ENCODE results near the gene FGF6. TPM values are rescaled to one million over a fixed set of nuclear protein-coding genes. Genes with fewer than 3 reads are reported as not detected.
"Not testable (repeated sequence)": the region's sequence is repeated elsewhere in the genome, so short reads cannot be mapped to it uniquely, and the experiment has no call there.

The FGF6 gene
- total and polyA plus RNA-seq, 2 experiments from 2014 or later, result not detected

DNA sequence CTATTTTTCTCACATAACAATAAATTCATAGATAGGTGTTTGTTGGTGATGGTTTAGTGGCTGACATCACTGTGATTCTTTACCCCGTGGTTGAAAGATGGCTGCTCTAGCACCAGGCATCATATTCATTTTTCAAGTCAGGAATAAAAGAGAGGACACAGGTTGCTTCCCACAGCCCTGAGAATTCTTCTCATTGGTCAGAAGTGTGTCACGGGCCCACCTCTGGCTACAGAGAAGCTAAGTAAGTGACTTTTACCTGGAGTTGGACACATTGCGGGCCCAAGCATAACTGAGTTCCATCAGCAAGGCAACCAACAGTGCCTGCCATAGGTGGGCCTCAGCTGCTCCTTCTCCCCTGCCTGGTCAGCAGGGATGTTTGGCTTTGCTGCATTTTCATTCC, 38.5 kb downstream of the FGF6 start:
- no peak for TF ChIP-seq CTCF (IDR thresholded peaks at IDR 0.05; ENCODE audit: low read depth, low read length)

DNA sequence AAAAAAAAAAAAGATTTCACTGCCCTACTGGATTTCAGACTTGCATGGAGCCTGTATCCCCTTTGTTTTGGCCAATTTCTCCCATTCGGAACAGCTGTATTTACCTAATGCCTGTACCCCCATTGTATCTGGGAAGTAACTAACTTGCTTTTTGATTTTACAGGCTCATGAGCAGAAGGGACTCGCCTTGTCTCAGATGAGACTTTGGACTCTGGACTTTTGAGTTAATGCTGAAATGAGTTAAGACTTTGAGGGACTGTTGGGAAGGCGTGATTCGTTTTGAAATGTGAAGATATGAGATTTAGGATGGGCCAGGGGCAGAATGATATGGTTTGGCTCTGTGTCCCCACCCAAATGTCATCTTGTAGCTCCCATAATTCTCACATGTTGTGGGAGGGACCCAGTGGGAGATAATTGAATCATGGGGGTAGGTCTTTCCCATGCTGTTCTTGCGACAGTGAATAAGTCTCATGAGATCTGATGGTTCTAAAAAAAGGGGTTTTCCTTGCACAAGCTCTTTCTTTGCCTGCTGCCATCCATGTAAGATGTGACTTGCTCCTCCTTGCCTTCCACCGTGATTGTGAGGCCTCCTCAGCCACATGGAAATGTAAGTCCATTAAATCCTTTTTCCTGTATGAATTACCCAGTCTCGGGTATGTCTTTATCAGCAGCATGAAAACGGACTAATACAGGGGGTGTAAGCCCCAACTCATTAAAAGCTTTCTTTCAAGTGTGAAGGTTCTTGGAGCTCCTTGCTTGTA, 40.6 kb downstream of the FGF6 start:
- H3K27me3 ChIP-seq; DNase-seq (ENCODE audit: low read depth in 1 of 2, low spot score in 1 of 2); H3K36me3 ChIP-seq; H3K27ac ChIP-seq; H3K4me3 ChIP-seq; H3K9me3 ChIP-seq (ENCODE audit: low read depth); H3K4me1 ChIP-seq (ENCODE audit: low read depth): not testable (repeated sequence)

More for the DNA sequence above, 38.5 kb downstream of the FGF6 start:
- Histone ChIP-seq H3K9me3 (ENCODE audit: low read depth) (no peaks in the 10 kb centered on the region), H3K27ac (no peak overlapping the region), H3K36me3 (no peaks in the 10 kb centered on the region), H3K4me1 (ENCODE audit: low read depth) (no peaks in the 10 kb centered on the region), H3K27me3 (no peaks in the 10 kb centered on the region), H3K4me3 (no peak overlapping the region)
- no peak for DNase-seq (ENCODE audit: low read depth in 1 of 2, low spot score in 1 of 2)

GRCh38 chr12:4402996-4403395, 42.6 kb downstream of the FGF6 start:
- Histone ChIP-seq H3K9me3 (ENCODE audit: low read depth) (no peaks in the 10 kb centered on the region), H3K4me3 (no peak overlapping the region), H3K4me1 (ENCODE audit: low read depth) (no peaks in the 10 kb centered on the region), H3K36me3 (no peaks in the 10 kb centered on the region), H3K27me3 (no peaks in the 10 kb centered on the region), H3K27ac (no peak overlapping the region)
- no peak for DNase-seq (ENCODE audit: low read depth in 1 of 2, low spot score in 1 of 2)
- TF ChIP-seq CTCF (IDR thresholded peaks at IDR 0.05; ENCODE audit: low read depth, low read length), result no peak

DNA sequence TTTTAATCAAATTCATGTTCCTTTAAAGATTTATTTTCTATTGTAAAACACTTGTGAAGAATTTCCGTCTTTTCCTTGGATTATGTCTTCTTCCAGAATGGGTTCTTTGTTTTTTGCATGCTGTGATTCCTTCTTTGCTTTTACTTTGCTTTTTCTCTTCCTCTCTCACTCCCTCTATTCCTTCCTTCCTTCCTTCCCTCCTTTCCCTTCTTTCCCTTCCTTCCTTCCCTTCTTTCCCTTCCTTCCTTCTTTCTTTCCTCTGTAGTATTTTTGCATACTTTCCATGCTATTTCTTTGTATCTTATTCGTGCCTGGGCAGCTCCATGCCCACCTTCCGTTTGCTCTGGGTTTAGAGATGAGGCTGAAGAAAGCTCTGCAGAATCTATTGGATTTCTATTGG, 44.5 kb downstream of the FGF6 start:
- no peaks in the 10 kb centered on the region for H3K27me3 ChIP-seq
- no peak for DNase-seq (ENCODE audit: low read depth in 1 of 2, low spot score in 1 of 2)
- H3K4me1 ChIP-seq (ENCODE audit: low read depth), result no peaks in the 10 kb centered on the region
- H3K9me3 ChIP-seq (ENCODE audit: low read depth), result no peaks in the 10 kb centered on the region
- H3K27ac ChIP-seq, result no peak overlapping the region
- no peaks in the 10 kb centered on the region for H3K36me3 ChIP-seq
- H3K4me3 ChIP-seq, result no peak overlapping the region
- no peak for TF ChIP-seq CTCF (IDR thresholded peaks at IDR 0.05; ENCODE audit: low read depth, low read length)

GRCh38 chr12:4395818-4396217, 49.8 kb downstream of the FGF6 start:
- Histone ChIP-seq H3K36me3 (no peaks in the 10 kb centered on the region), H3K4me1 (ENCODE audit: low read depth) (peaks cover 15% of the 10 kb centered on the region), H3K27me3 (no peaks in the 10 kb centered on the region), H3K4me3 (no peak overlapping the region), H3K9me3 (ENCODE audit: low read depth) (no peaks in the 10 kb centered on the region), H3K27ac (no peak overlapping the region)
- TF ChIP-seq CTCF (IDR thresholded peaks at IDR 0.05; ENCODE audit: low read depth, low read length), result no peak
- DNase-seq (ENCODE audit: low read depth in 1 of 2, low spot score in 1 of 2), result no peak

DNA sequence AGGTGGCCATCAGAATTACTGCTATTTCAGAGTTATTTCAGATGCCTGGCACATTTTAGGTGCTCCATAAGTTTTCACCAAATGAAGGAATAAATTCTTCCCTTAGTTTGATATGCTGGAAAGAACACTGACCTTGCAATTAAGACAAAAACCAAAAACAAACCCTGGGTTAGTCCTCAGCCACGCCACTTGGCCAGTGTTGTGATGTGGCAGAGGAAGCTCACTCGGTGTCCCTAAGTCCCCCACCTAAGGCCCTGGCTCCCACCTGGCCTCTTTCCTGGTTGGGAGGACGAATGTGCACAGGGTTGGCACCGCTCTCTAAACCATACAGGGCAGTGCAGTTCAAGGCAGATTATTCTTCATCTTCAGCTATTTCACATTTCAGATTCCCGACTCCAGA, 52.4 kb downstream of the FGF6 start:
- H3K36me3 ChIP-seq, result no peaks in the 10 kb centered on the region
- H3K27ac ChIP-seq, result peak overlapping the region; percentile 92
- no peak for DNase-seq (ENCODE audit: low read depth in 1 of 2, low spot score in 1 of 2)
- H3K4me1 ChIP-seq (ENCODE audit: low read depth), result peaks cover 24% of the 10 kb centered on the region
- H3K27me3 ChIP-seq, result no peaks in the 10 kb centered on the region
- no peak overlapping the region for H3K4me3 ChIP-seq
- no peaks in the 10 kb centered on the region for H3K9me3 ChIP-seq (ENCODE audit: low read depth)
- no peak for TF ChIP-seq CTCF (IDR thresholded peaks at IDR 0.05; ENCODE audit: low read depth, low read length)

Data from cardiac muscle cell (in vitro differentiated cells and primary cell).